BE2C (cell line): ENCODE results near the gene TBC1D2B.

Source experiments
- DNase-seq: peaks from one replicate; pipeline ENCODE4 v3.0.0-alpha.2; 2020
- H3K27me3 ChIP-seq: fragments of 250-450 bp; sonication (Bioruptor Pico); 2 replicates; pipeline ENCODE4 v1.5.1; 2020; ENCODE audit warnings: mild to moderate bottlenecking
- H3K36me3 ChIP-seq: fragments of 250-450 bp; sonication (Bioruptor Pico); 2 replicates; pipeline ENCODE4 v1.5.1; 2020; ENCODE audit warnings: mild to moderate bottlenecking
- H3K4me1 ChIP-seq: fragments of 250-450 bp; sonication (Bioruptor Pico); 2 replicates; pipeline ENCODE4 v1.5.1; 2020
- H3K4me3 ChIP-seq: 2 replicates; pipeline ENCODE4 v1.5.1; 2011; ENCODE audit warnings: low read depth, low read length
- H3K9me3 ChIP-seq: fragments of 250-450 bp; sonication (Bioruptor Pico); 2 replicates; pipeline ENCODE4 v1.5.1; 2020
- TF ChIP-seq, protein P1 (sequence below): IDR thresholded peaks from 2 replicates; pipeline ENCODE4 v1.5.1; 2012; ENCODE audit warnings: mild to moderate bottlenecking, low read depth, low read length

Gene TBC1D2B

DNA sequence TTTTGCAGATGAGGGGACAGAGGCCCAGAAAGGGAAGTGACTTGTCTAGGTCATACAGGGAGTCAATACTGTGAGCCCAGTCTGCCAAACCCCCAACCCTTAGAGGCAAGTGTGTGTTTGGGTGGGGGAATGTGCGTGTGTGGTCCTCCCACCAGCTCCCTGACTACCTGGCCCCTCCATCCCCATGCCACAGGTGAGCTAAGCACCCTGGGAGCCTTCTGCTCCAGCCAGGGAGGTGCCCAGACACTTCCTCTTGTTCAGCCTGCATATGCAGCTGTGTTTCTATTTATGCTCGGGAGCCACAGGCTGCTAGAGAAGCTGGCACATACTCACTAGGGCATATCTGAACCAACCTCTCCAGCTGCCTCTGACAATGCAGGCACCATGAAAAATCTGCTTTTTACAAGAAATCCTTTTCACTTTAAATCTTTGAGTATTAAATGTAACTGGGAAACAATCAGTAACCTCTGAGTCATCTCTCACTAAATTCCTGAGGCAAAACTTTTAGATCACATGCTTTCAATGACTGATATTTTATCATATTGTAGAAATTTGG, 20.7 kb downstream of the TBC1D2B start:
- Histone ChIP-seq H3K4me1 (peaks cover 15% of the 10 kb centered on the region), H3K36me3 (no peaks in the 10 kb centered on the region), H3K27me3 (no peaks in the 10 kb centered on the region), H3K9me3 (no peaks in the 10 kb centered on the region), H3K4me3 (no peak overlapping the region)
- DNase-seq, result no peak
- TF ChIP-seq, protein P1, sequence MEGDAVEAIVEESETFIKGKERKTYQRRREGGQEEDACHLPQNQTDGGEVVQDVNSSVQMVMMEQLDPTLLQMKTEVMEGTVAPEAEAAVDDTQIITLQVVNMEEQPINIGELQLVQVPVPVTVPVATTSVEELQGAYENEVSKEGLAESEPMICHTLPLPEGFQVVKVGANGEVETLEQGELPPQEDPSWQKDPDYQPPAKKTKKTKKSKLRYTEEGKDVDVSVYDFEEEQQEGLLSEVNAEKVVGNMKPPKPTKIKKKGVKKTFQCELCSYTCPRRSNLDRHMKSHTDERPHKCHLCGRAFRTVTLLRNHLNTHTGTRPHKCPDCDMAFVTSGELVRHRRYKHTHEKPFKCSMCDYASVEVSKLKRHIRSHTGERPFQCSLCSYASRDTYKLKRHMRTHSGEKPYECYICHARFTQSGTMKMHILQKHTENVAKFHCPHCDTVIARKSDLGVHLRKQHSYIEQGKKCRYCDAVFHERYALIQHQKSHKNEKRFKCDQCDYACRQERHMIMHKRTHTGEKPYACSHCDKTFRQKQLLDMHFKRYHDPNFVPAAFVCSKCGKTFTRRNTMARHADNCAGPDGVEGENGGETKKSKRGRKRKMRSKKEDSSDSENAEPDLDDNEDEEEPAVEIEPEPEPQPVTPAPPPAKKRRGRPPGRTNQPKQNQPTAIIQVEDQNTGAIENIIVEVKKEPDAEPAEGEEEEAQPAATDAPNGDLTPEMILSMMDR, result no peak

DNA sequence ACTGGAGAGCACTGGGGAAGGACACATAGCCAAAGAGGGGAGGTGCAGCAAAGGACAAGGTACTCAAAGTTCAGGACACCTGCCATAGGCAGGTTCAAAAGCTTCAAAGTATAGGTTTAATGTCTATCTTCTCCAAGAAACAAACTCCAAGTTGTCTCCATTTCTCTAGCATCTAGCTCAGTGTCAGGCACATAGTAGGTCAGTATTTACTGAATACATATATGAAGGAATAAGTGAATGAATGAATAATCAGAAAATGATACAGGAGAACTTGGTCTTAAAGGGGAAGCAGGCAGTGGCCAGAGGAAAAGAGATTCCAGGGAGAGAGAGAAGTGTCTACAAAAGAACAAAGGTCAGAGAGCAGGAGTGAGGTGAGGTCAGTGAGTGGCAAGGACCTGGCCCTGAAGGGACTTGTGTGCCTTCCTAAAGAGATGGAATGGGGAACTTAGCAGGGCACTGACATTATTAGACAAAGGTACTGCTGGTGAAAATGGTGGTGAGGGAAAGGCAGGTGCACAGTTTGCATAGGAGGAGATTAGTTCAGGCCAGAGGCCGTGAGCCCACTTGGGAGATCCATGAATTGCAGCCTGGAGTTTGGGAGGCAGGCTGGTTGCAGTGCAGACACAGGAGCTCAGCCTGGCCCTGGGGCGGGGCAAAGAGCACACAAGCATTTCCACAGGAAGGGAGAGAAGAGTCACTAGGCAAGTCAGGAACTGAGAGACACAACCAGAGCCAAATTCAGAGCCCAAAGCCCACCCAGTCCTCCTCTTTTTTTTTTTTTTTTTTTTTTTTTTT, 21.4 kb downstream of the TBC1D2B start:
- no peaks in the 10 kb centered on the region for H3K36me3 ChIP-seq
- TF ChIP-seq, protein P1, result no peak

DNA sequence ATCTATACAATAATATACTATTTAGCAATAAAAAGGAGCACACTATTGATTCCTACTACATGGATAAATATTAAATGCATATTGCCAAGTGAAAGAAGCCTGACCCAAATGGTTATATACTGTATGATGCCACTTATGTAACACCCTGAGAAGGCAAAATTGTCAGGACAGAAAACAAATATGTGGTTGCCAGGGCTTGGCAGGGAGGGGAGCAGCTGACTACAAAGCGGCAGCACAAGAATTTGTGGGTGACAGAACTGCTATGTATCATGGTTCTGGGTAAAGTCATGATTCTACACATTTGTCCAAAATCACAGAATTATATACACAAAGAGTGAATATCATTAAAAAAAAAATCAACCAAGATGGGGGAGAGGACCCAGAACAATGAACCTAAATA, 22.5 kb downstream of the TBC1D2B start:
- peaks cover 3% of the 10 kb centered on the region; the same call in 1 of the 2 replicates for H3K36me3 ChIP-seq
- peaks cover 15% of the 10 kb centered on the region for H3K4me1 ChIP-seq
- no peak overlapping the region for H3K4me3 ChIP-seq
- TF ChIP-seq, protein P1, result no peak
- no peak for DNase-seq
- H3K27me3 ChIP-seq, result no peaks in the 10 kb centered on the region
- H3K9me3 ChIP-seq, result no peaks in the 10 kb centered on the region

More for the DNA sequence above, 21.4 kb downstream of the TBC1D2B start:
- H3K9me3 ChIP-seq, result no peaks in the 10 kb centered on the region
- H3K27me3 ChIP-seq, result no peaks in the 10 kb centered on the region
- H3K4me1 ChIP-seq, result peaks cover 15% of the 10 kb centered on the region
- no peak overlapping the region for H3K4me3 ChIP-seq
- DNase-seq, result peak; percentile 40

DNA sequence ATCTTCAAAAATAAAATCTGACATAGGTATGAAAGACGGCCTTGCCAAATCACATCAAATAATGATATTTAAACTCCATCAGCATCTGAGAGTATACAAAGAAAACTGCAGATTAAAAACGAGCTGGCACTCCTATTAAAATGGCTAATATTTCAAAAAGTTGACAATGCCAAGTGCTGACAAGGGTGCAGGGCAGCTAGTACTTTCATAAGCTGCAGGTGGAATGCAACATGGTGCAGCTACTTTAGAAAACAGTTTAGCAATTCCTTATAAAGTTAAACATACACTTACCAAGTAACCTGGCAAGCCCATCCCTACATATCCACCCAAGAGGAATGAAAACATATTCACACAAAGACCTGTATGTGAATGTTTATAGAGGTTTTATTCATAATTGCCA, 23.0 kb downstream of the TBC1D2B start:
- Histone ChIP-seq H3K36me3 (peaks cover 3% of the 10 kb centered on the region; the same call in 1 of the 2 replicates), H3K4me3 (no peak overlapping the region), H3K27me3 (no peaks in the 10 kb centered on the region), H3K9me3 (no peaks in the 10 kb centered on the region), H3K4me1 (peaks cover 15% of the 10 kb centered on the region)
- DNase-seq, result no peak
- TF ChIP-seq, protein P1, result no peak

DNA sequence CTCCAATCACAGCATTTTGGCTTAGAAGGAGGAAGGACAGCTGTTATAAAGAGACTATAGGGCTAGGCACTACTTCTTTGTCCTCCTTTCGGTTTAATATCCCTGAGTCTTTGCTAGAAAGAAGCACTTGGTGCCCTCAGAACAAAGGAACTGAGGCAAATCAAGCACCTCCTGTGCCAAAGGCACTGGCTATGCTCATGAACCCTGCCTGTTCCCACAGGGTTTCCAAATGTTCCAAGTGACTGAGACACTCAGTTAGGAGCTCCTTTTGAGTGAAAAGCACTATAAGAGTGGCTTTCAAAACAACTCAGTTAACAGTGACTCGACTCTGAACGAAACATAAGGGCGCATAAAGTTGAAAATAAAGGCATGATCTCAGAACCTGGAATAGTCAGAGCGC, 25.0 kb downstream of the TBC1D2B start:
- no peaks in the 10 kb centered on the region for H3K9me3 ChIP-seq
- H3K4me3 ChIP-seq, result no peak overlapping the region
- no peak for DNase-seq
- no peaks in the 10 kb centered on the region for H3K27me3 ChIP-seq
- peaks cover 3% of the 10 kb centered on the region; the same call in 1 of the 2 replicates for H3K36me3 ChIP-seq
- peaks cover 4% of the 10 kb centered on the region for H3K4me1 ChIP-seq
- TF ChIP-seq, protein P1, result no peak

DNA sequence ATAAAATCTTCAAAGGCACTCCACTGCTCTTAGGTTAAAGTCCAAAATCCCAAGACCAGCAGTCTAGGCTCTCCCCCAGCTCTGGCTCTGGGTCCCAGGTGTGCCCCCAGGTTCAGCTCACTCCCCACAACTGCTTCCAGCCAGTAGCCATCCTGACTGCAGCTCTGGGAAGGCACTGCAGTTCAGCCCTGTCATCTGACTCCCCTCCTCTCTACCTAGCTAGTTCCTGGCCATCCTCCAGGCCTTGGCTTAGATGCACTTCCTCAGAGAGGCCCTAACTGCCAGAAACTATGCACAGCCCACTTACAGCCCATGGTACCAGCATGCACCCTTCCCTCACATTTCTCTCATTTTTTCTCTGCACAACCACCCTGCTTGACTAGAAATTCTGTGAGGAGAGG, 25.5 kb downstream of the TBC1D2B start:
- H3K9me3 ChIP-seq, result no peaks in the 10 kb centered on the region
- H3K27me3 ChIP-seq, result no peaks in the 10 kb centered on the region
- peak; percentile 27 for DNase-seq
- peaks cover 3% of the 10 kb centered on the region; the same call in 1 of the 2 replicates for H3K36me3 ChIP-seq
- no peak overlapping the region for H3K4me3 ChIP-seq
- TF ChIP-seq, protein P1, result no peak
- H3K4me1 ChIP-seq, result peaks cover 4% of the 10 kb centered on the region
